Spinal cord (tissue), 10 donors: ENCODE data around the gene SYCE1. TPM values are rescaled to one million over a fixed set of nuclear protein-coding genes. Genes with fewer than 3 reads are reported as not detected.
"Not testable (repeated sequence)": the region's sequence is repeated elsewhere in the genome, so short reads cannot be mapped to it uniquely, and the experiment has no call there.

Experiments used
- DNase-seq, 6 donors: peaks; one replicate each; pipeline versions ENCODE4 v3.0.0 to v3.0.0-alpha.2; 2013 to 2015; ENCODE audit warnings: low spot score in 6 of 6, low read depth in 4 of 6
- H3K27ac ChIP-seq: one replicate; pipeline ENCODE4 v1.5.1; 2013; ENCODE audit warnings: low read depth, low read length, control low read depth
- H3K27me3 ChIP-seq: one replicate; pipeline ENCODE4 v1.6.1; 2013; ENCODE audit warnings: low read length; ENCODE audit not compliant: control insufficient read depth, insufficient read depth
- H3K36me3 ChIP-seq: one replicate; pipeline ENCODE4 v1.6.1; 2013; ENCODE audit warnings: low read length; ENCODE audit not compliant: control insufficient read depth, insufficient read depth
- H3K4me1 ChIP-seq: one replicate; pipeline ENCODE4 v1.6.1; 2013; ENCODE audit warnings: low read length; ENCODE audit not compliant: control insufficient read depth, insufficient read depth
- H3K4me3 ChIP-seq: one replicate; pipeline ENCODE4 v1.5.1; 2013; ENCODE audit warnings: low read depth, low read length, control low read depth
- H3K9me3 ChIP-seq: one replicate; pipeline ENCODE4 v1.6.1; 2013; ENCODE audit warnings: low read length; ENCODE audit not compliant: control insufficient read depth, insufficient read depth
- WGBS: methylation state at CpG from one replicate; pipeline ENCODE4 v1.1.5; 2013; ENCODE audit warnings: missing lambda C conversion rate; ENCODE audit not compliant: insufficient coverage; 5-methylcytosine and 5-hydroxymethylcytosine counted together
- long read RNA-seq, 4 donors: transcript quantifications; one replicate each; lab custom pipeline, GENCODE V29; 2026
- polyA plus RNA-seq, 2 donors: library from polyadenylated mRNA; unstranded; fragments of 120-200 nt; gene quantifications; one replicate each; pipeline ENCODE4 v1.2.1, GENCODE V29; 2013; ENCODE audit not compliant: insufficient read length in 2 of 2
- total RNA-seq, 2 donors: library from RNA; depleted of rRNA in 1 of 2; stranded (reverse); fragments of 120-200 nt in 1 of 2; fragments of >200 nt in 1 of 2; gene quantifications; one replicate each; pipeline versions ENCODE4 v1.2.3 to v1.2.4, GENCODE V29; 2013 to 2014
- donor health status: healthy.

Gene SYCE1
- total RNA-seq (under 1 TPM; 0.40 to 0.83 TPM), polyA plus RNA-seq (1 to 10 TPM; 4.8 to 5.8 TPM)
- long read RNA-seq, donor 1 = 0 reads
- long read RNA-seq, donor 2 = 0 reads
- long read RNA-seq, donor 3, partial matches to known transcripts = 0 of 1 reads
- long read RNA-seq, donor 3, other reads (novel, unspliced or antisense) = 0 of 1 reads
- long read RNA-seq, donor 4 = 0 reads

GRCh38 chr10:133565441-133566294 lies at the start of gene SYCE1:
Gene SYCE1 (minus strand): TSS chr10:133565583. CDS start chr10:133565529, 54 bp downstream.
- Histone ChIP-seq H3K9me3 (peaks cover 3% of the 10 kb centered on the region), H3K4me1 (no peaks in the 10 kb centered on the region), H3K27ac (no peak within 1 kb of the TSS), H3K27me3 (no peaks in the 10 kb centered on the region), H3K4me3 (no peak within 1 kb of the TSS), H3K36me3 (peaks cover 16% of the 10 kb centered on the region)
- 59% methylated on average over 74 of the region's 77 CpGs for WGBS
- DNase-seq = no peak

GRCh38 chr10:133614830-133615580 lies 49.6 kb upstream of the SYCE1 start:
- 84% methylated on average over 10 of the region's 10 CpGs for WGBS
- H3K36me3 ChIP-seq = no peaks in the 10 kb centered on the region
- peaks cover 3% of the 10 kb centered on the region for H3K9me3 ChIP-seq

GRCh38 chr10:133613699-133614098 lies 48.3 kb upstream of the SYCE1 start:
- peaks cover under 1% of the 10 kb centered on the region for H3K9me3 ChIP-seq
- H3K27me3 ChIP-seq = no peaks in the 10 kb centered on the region
- no peak for DNase-seq
- H3K4me1 ChIP-seq = no peaks in the 10 kb centered on the region
- no peak overlapping the region for H3K4me3 ChIP-seq
- H3K36me3 ChIP-seq = no peaks in the 10 kb centered on the region
- WGBS = 72% methylated on average over 6 of the region's 6 CpGs
- no peak overlapping the region for H3K27ac ChIP-seq

More at GRCh38 chr10:133614830-133615580, 49.6 kb upstream of the SYCE1 start:
- H3K27me3 ChIP-seq = no peaks in the 10 kb centered on the region
- DNase-seq = no peak
- no peaks in the 10 kb centered on the region for H3K4me1 ChIP-seq
- no peak overlapping the region for H3K27ac ChIP-seq
- H3K4me3 ChIP-seq = no peak overlapping the region

- Histone ChIP-seq H3K4me1 (no peaks in the 10 kb centered on the region), H3K36me3 (no peaks in the 10 kb centered on the region), H3K27me3 (no peaks in the 10 kb centered on the region), H3K9me3 (no peaks in the 10 kb centered on the region), H3K4me3 (no peak overlapping the region), H3K27ac (no peak overlapping the region)
- WGBS = 60% methylated on average over 4 of the region's 4 CpGs
- no peak for DNase-seq
These were observed 45.7 kb upstream of the SYCE1 start for GRCh38 chr10:133611079-133611478.

GRCh38 chr10:133608855-133609254 lies 43.5 kb upstream of the SYCE1 start:
- DNase-seq = peak in 3 of 6 donors; percentile 2 to 42 (median 22)
- Histone ChIP-seq H3K4me3 (no peak overlapping the region), H3K4me1 (no peaks in the 10 kb centered on the region), H3K9me3 (no peaks in the 10 kb centered on the region), H3K27me3 (no peaks in the 10 kb centered on the region), H3K27ac (no peak overlapping the region), H3K36me3 (no peaks in the 10 kb centered on the region)
- WGBS = no CpG with 5 or more reads among the region's 3 CpGs

GRCh38 chr10:133603434-133603833 lies 38.1 kb upstream of the SYCE1 start:
- WGBS = 50% methylated on average over 1 of the region's 2 CpGs
- H3K4me1 ChIP-seq, H3K27me3 ChIP-seq, H3K9me3 ChIP-seq, DNase-seq, H3K27ac ChIP-seq, H3K36me3 ChIP-seq, H3K4me3 ChIP-seq: not testable (repeated sequence)

GRCh38 chr10:133600657-133601056 lies 35.3 kb upstream of the SYCE1 start:
- no CpG with 5 or more reads among the region's 3 CpGs for WGBS
- Histone ChIP-seq H3K27me3 (no peaks in the 10 kb centered on the region), H3K4me3 (no peak overlapping the region), H3K9me3 (no peaks in the 10 kb centered on the region), H3K4me1 (no peaks in the 10 kb centered on the region), H3K36me3 (no peaks in the 10 kb centered on the region), H3K27ac (no peak overlapping the region)
- DNase-seq = no peak

- H3K27ac ChIP-seq, H3K36me3 ChIP-seq, H3K9me3 ChIP-seq, H3K27me3 ChIP-seq, H3K4me3 ChIP-seq, H3K4me1 ChIP-seq, DNase-seq: not testable (repeated sequence)
- 40% methylated on average over 1 of the region's 8 CpGs for WGBS
These were observed 34.5 kb upstream of the SYCE1 start for GRCh38 chr10:133599869-133600268.

- H3K9me3 ChIP-seq = no peaks in the 10 kb centered on the region
- 60% methylated on average over 1 of the region's 6 CpGs for WGBS
- H3K27me3 ChIP-seq = no peaks in the 10 kb centered on the region
- H3K4me3 ChIP-seq = no peak overlapping the region
- no peak for DNase-seq
- H3K4me1 ChIP-seq = no peaks in the 10 kb centered on the region
- H3K36me3 ChIP-seq = no peaks in the 10 kb centered on the region
- H3K27ac ChIP-seq = no peak overlapping the region
These were observed 27.3 kb upstream of the SYCE1 start for GRCh38 chr10:133592716-133593115.
